NCI-H345 (cell line): ENCODE results near the gene ACVRL1.

ENCODE experiments used
- DNase-seq: peaks from one replicate; lab custom pipeline; 2025; lab: John Stamatoyannopoulos, UW

The ACVRL1 gene

GRCh38 chr12:51898937-51899336 is 8.4 kb upstream of the ACVRL1 start:
- DNase-seq, result no peak

- no peak for DNase-seq
These were observed 6.9 kb upstream of the ACVRL1 start for GRCh38 chr12:51900323-51900889.

- DNase-seq, result no peak
These were observed 6.0 kb upstream of the ACVRL1 start for GRCh38 chr12:51901121-51901817.

- DNase-seq, result no peak
These were observed 5.4 kb upstream of the ACVRL1 start for GRCh38 chr12:51901881-51902280.

GRCh38 chr12:51904951-51905470 is 2.3 kb upstream of the ACVRL1 start:
- DNase-seq, result no peak

- no peak for DNase-seq
These were observed 1.6 kb upstream of the ACVRL1 start for GRCh38 chr12:51905471-51906429.

- no peak for DNase-seq
These were observed 748 bp upstream of the ACVRL1 start for GRCh38 chr12:51906430-51907082.

GRCh38 chr12:51907856-51908425 is 637 bp downstream of the ACVRL1 start:
- DNase-seq, result no peak

- DNase-seq, result no peak
These were observed 1.7 kb downstream of the ACVRL1 start for GRCh38 chr12:51908876-51909592.

- no peak for DNase-seq
These were observed 2.9 kb downstream of the ACVRL1 start for GRCh38 chr12:51910168-51910567.

GRCh38 chr12:51910691-51911090 is 3.4 kb downstream of the ACVRL1 start:
- no peak for DNase-seq

GRCh38 chr12:51911307-51911706 is 4.0 kb downstream of the ACVRL1 start:
- no peak for DNase-seq

- DNase-seq, result no peak
These were observed 4.7 kb downstream of the ACVRL1 start for GRCh38 chr12:51911788-51912711.

- DNase-seq, result no peak
These were observed 6.0 kb downstream of the ACVRL1 start for GRCh38 chr12:51913071-51914033.

GRCh38 chr12:51914034-51914923 is 7.0 kb downstream of the ACVRL1 start:
- DNase-seq, result no peak

GRCh38 chr12:51915003-51915625 is 7.8 kb downstream of the ACVRL1 start:
- no peak for DNase-seq

GRCh38 chr12:51915951-51916350 is 8.6 kb downstream of the ACVRL1 start:
- no peak for DNase-seq
